ENCODE measurements around the gene NTRK3. TPM values are rescaled to one million over a fixed set of nuclear protein-coding genes. Genes with fewer than 3 reads are reported as not detected.

Gene NTRK3
- total and polyA plus RNA-seq, 9 donors = 1.8 to 7.9 (median 3.2) TPM

DNA sequence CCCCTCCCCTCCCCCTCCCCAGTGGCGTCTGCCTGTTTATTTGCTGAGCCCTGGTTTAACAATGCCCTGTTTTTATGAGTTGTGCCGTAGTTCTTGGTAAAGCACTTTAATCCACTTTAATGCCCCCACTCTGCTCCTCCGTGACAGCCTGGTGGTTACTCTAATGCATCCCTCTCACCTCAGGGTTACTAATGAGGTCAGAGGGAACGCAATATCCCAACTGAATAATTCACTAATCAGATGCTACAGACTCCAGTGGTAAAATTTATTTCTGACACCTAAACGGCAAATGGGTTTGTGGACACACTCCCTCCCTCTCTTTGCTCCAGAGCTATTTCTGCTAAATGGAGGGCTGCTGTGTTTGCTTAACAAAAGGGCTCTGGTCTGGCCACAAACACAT is 26.1 kb upstream of the NTRK3 start:
- no peaks in the 10 kb centered on the region for H3K9me3 ChIP-seq (replicated peaks; ENCODE audit: control insufficient read depth, low read depth, low read length)
- H3K4me3 ChIP-seq (ENCODE audit: low read length) = no peak overlapping the region
- H3K36me3 ChIP-seq (ENCODE audit: control insufficient read depth, insufficient read depth, low read length) = no peaks in the 10 kb centered on the region
- no peak overlapping the region for H3K27ac ChIP-seq (ENCODE audit: low read length)
- no peak for DNase-seq
- peaks cover 42% of the 10 kb centered on the region for H3K27me3 ChIP-seq (ENCODE audit: control insufficient read depth, insufficient read depth, low read length)
- WGBS (ENCODE audit: insufficient coverage) = 20% methylated on average over 2 of the region's 5 CpGs
- no peaks in the 10 kb centered on the region for H3K4me1 ChIP-seq (ENCODE audit: control insufficient read depth, insufficient read depth, low read length)

GRCh38 chr15:88276821-88277410 is 20.4 kb upstream of the NTRK3 start:
- H3K27ac ChIP-seq (ENCODE audit: low read length) = no peak overlapping the region
- no peak overlapping the region for H3K4me3 ChIP-seq (ENCODE audit: low read length)
- H3K9me3 ChIP-seq (replicated peaks; ENCODE audit: control insufficient read depth, low read depth, low read length) = no peaks in the 10 kb centered on the region
- no peaks in the 10 kb centered on the region for H3K36me3 ChIP-seq (ENCODE audit: control insufficient read depth, insufficient read depth, low read length)
- DNase-seq = no peak
- no peaks in the 10 kb centered on the region for H3K4me1 ChIP-seq (ENCODE audit: control insufficient read depth, insufficient read depth, low read length)
- H3K27me3 ChIP-seq (ENCODE audit: control insufficient read depth, insufficient read depth, low read length) = peaks cover 31% of the 10 kb centered on the region
- 60% methylated on average over 9 of the region's 16 CpGs for WGBS (ENCODE audit: insufficient coverage)

GRCh38 chr15:88275804-88276203 is 19.3 kb upstream of the NTRK3 start:
- H3K36me3 ChIP-seq (ENCODE audit: control insufficient read depth, insufficient read depth, low read length) = no peaks in the 10 kb centered on the region
- no peak overlapping the region for H3K4me3 ChIP-seq (ENCODE audit: low read length)
- 20% methylated on average over 1 of the region's 10 CpGs for WGBS (ENCODE audit: insufficient coverage)

DNA sequence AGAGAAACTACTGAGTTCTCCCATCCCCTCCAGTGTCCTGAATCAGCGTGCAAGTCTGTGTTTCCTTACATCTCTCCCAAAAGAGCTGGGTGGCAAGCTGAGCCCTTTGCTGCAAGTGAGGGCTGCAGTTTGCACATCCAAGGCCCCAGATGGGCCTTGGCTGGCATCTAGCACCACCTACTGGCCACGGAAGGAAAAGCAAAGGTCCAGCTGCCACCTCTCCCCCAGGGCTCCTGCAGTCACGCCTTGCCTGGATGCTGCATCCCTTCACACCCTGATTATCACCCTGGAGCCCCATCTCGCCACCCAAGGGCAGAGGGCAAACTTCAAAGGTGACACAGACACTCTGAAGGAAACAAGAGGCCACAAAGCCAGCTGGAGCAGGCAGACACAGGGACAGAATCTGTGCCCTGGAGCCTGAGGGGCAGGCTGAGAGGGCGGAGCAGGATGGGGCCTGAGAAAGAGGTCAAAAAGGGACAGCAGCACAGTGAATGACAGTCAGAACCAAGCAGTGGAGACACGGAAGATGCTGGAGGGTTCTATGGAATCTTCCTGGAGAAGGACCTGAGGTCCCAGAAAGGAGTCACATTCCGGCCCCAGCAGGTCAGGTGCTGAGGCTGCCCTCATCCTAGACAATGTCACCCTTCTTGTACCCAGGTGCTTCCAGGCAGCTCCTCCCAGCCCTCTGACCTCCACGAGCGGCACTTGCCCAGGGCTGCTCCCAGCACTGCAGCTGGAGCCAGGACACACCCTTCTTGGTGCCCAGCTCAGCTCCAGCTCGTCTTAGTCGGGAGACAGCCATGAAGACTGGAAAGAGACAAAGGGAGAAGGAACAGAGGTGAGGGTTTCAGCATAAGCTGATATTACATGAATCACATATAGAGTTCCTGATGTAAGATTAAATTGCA is 18.3 kb upstream of the NTRK3 start:
- 36% methylated on average over 11 of the region's 11 CpGs for WGBS (ENCODE audit: insufficient coverage)
- peak; percentile 67 for DNase-seq
- H3K4me1 ChIP-seq (ENCODE audit: control insufficient read depth, insufficient read depth, low read length) = no peaks in the 10 kb centered on the region
- peaks cover 28% of the 10 kb centered on the region for H3K27me3 ChIP-seq (ENCODE audit: control insufficient read depth, insufficient read depth, low read length)
- no peak overlapping the region for H3K4me3 ChIP-seq (ENCODE audit: low read length)
- H3K27ac ChIP-seq (ENCODE audit: low read length) = no peak overlapping the region
- no peaks in the 10 kb centered on the region for H3K36me3 ChIP-seq (ENCODE audit: control insufficient read depth, insufficient read depth, low read length)
- no peaks in the 10 kb centered on the region for H3K9me3 ChIP-seq (replicated peaks; ENCODE audit: control insufficient read depth, low read depth, low read length)

More at GRCh38 chr15:88275804-88276203, 19.3 kb upstream of the NTRK3 start:
- Histone ChIP-seq H3K4me1 (ENCODE audit: control insufficient read depth, insufficient read depth, low read length) (no peaks in the 10 kb centered on the region), H3K9me3 (replicated peaks; ENCODE audit: control insufficient read depth, low read depth, low read length) (no peaks in the 10 kb centered on the region), H3K27me3 (ENCODE audit: control insufficient read depth, insufficient read depth, low read length) (peaks cover 24% of the 10 kb centered on the region), H3K27ac (ENCODE audit: low read length) (no peak overlapping the region)
- DNase-seq = no peak

DNA sequence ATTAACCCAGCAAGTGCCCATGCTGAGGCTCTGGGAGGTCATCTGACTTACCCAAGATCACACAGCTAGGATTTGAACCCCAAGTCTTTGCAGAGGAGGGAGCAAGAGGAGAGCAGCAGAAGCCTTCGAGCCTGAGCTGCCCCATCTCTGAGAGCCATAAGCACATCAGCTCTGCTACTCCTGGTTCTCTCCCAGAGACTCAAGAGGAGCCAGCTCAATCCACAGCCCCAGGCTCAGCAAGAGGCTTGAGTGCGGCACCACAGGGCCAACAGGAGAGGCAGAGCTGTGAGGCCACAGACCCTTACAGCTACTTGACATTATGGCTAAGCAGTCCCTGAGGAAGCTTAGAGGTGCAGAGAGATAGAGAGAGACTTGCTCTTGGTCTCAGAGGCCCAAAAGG is 15.9 kb upstream of the NTRK3 start:
- H3K27ac ChIP-seq (ENCODE audit: low read length) = no peak overlapping the region
- H3K9me3 ChIP-seq (replicated peaks; ENCODE audit: control insufficient read depth, low read depth, low read length) = no peaks in the 10 kb centered on the region
- peaks cover 29% of the 10 kb centered on the region for H3K27me3 ChIP-seq (ENCODE audit: control insufficient read depth, insufficient read depth, low read length)
- H3K36me3 ChIP-seq (ENCODE audit: control insufficient read depth, insufficient read depth, low read length) = no peaks in the 10 kb centered on the region
- no CpG with 5 or more reads among the region's 2 CpGs for WGBS (ENCODE audit: insufficient coverage)
- no peak overlapping the region for H3K4me3 ChIP-seq (ENCODE audit: low read length)
- no peak for DNase-seq
- no peaks in the 10 kb centered on the region for H3K4me1 ChIP-seq (ENCODE audit: control insufficient read depth, insufficient read depth, low read length)

GRCh38 chr15:88269356-88270062 is 13.0 kb upstream of the NTRK3 start:
- DNase-seq = no peak
- Histone ChIP-seq H3K4me1 (ENCODE audit: control insufficient read depth, insufficient read depth, low read length) (no peaks in the 10 kb centered on the region), H3K27ac (ENCODE audit: low read length) (no peak overlapping the region), H3K4me3 (ENCODE audit: low read length) (no peak overlapping the region), H3K9me3 (replicated peaks; ENCODE audit: control insufficient read depth, low read depth, low read length) (no peaks in the 10 kb centered on the region), H3K27me3 (ENCODE audit: control insufficient read depth, insufficient read depth, low read length) (peaks cover 15% of the 10 kb centered on the region), H3K36me3 (ENCODE audit: control insufficient read depth, insufficient read depth, low read length) (no peaks in the 10 kb centered on the region)
- WGBS (ENCODE audit: insufficient coverage) = 47% methylated on average over 4 of the region's 4 CpGs

- WGBS (ENCODE audit: insufficient coverage) = 42% methylated on average over 3 of the region's 5 CpGs
- Histone ChIP-seq H3K4me1 (ENCODE audit: control insufficient read depth, insufficient read depth, low read length) (no peaks in the 10 kb centered on the region), H3K4me3 (ENCODE audit: low read length) (no peak overlapping the region), H3K36me3 (ENCODE audit: control insufficient read depth, insufficient read depth, low read length) (no peaks in the 10 kb centered on the region), H3K27ac (ENCODE audit: low read length) (no peak overlapping the region), H3K27me3 (ENCODE audit: control insufficient read depth, insufficient read depth, low read length) (peaks cover 18% of the 10 kb centered on the region), H3K9me3 (replicated peaks; ENCODE audit: control insufficient read depth, low read depth, low read length) (no peaks in the 10 kb centered on the region)
- peak; percentile 60 for DNase-seq
Measured at GRCh38 chr15:88267720-88268119, 11.2 kb upstream of the NTRK3 start.

DNA sequence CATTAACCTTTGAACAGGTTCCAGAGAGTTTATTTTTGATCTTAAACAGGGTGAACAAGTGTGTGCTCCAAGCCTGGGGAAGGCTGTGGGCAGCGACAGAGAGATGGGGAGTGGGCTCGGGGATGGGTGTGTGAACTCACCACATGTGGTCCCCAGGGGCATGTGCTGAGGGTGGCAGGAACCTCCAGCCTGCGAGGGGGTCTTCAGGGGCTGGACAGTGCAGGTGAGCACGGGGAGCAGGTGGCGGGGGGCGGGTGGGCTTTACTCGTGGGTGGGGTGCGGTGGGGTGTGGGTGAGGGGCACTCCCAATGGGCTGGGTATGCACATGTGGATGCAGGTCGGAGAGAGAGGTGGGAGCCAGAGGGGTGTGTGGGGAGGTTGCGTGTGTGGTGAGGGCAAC is 9.6 kb upstream of the NTRK3 start:
- Histone ChIP-seq H3K4me1 (ENCODE audit: control insufficient read depth, insufficient read depth, low read length) (no peaks in the 10 kb centered on the region), H3K9me3 (replicated peaks; ENCODE audit: control insufficient read depth, low read depth, low read length) (no peaks in the 10 kb centered on the region), H3K27ac (ENCODE audit: low read length) (no peak overlapping the region), H3K4me3 (ENCODE audit: low read length) (no peak overlapping the region), H3K36me3 (ENCODE audit: control insufficient read depth, insufficient read depth, low read length) (no peaks in the 10 kb centered on the region), H3K27me3 (ENCODE audit: control insufficient read depth, insufficient read depth, low read length) (peaks cover 28% of the 10 kb centered on the region)
- WGBS (ENCODE audit: insufficient coverage) = 80% methylated on average over 5 of the region's 10 CpGs
- no peak for DNase-seq

GRCh38 chr15:88264622-88265021 is 8.1 kb upstream of the NTRK3 start:
- H3K27me3 ChIP-seq (ENCODE audit: control insufficient read depth, insufficient read depth, low read length) = peaks cover 34% of the 10 kb centered on the region
- no peak overlapping the region for H3K27ac ChIP-seq (ENCODE audit: low read length)
- H3K9me3 ChIP-seq (replicated peaks; ENCODE audit: control insufficient read depth, low read depth, low read length) = no peaks in the 10 kb centered on the region
- H3K36me3 ChIP-seq (ENCODE audit: control insufficient read depth, insufficient read depth, low read length) = no peaks in the 10 kb centered on the region
- no peaks in the 10 kb centered on the region for H3K4me1 ChIP-seq (ENCODE audit: control insufficient read depth, insufficient read depth, low read length)
- DNase-seq = no peak
- H3K4me3 ChIP-seq (ENCODE audit: low read length) = no peak overlapping the region
- WGBS (ENCODE audit: insufficient coverage) = 89% methylated on average over 1 of the region's 4 CpGs

DNA sequence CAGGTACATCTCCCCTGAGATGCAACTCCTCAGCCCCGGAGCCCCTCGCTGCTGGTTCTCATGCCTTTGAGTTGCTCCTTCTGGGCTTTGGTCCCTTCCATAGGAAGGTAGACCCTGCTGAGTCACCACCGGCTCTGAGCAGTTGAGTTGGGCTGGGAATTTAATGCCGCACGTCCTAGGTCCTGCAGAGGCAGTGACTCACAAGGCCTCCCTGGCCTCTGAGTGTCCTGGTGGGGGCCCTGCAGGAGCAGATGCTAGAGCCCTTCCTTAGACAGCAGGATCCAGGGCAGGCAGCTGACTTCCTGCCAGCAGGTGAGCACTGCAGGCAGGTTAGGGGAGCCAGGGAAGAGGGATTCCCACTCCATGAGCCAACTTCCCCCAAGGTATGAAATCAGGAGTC is 5.5 kb upstream of the NTRK3 start:
- Histone ChIP-seq H3K4me1 (ENCODE audit: control insufficient read depth, insufficient read depth, low read length) (peaks cover 13% of the 10 kb centered on the region), H3K4me3 (ENCODE audit: low read length) (no peak overlapping the region), H3K27ac (ENCODE audit: low read length) (no peak overlapping the region), H3K36me3 (ENCODE audit: control insufficient read depth, insufficient read depth, low read length) (no peaks in the 10 kb centered on the region), H3K27me3 (ENCODE audit: control insufficient read depth, insufficient read depth, low read length) (peaks cover 50% of the 10 kb centered on the region), H3K9me3 (replicated peaks; ENCODE audit: control insufficient read depth, low read depth, low read length) (no peaks in the 10 kb centered on the region)
- no peak for DNase-seq
- WGBS (ENCODE audit: insufficient coverage) = 70% methylated on average over 5 of the region's 5 CpGs
